SK-N-SH (cell line): ENCODE results near the gene ADK.

ENCODE experiments used
- CHD2 ChIP-seq: fragments of 150-350 bp; IDR thresholded peaks from 2 replicates; pipeline ENCODE4 v1.6.1; 2018; ENCODE audit warnings: low read length; ENCODE audit not compliant: partially characterized antibody
- ELF1 ChIP-seq: IDR thresholded peaks from 2 replicates; pipeline ENCODE4 v1.4.0; 2012
- JUND ChIP-seq: IDR thresholded peaks from 2 replicates; pipeline ENCODE4 v1.4.0; 2012
- MEF2A ChIP-seq: IDR thresholded peaks from 2 replicates; pipeline ENCODE4 v1.4.0; 2012; ENCODE audit warnings: low read depth, borderline replicate concordance
- MXI1 ChIP-seq: IDR thresholded peaks from 2 replicates; pipeline ENCODE4 v1.6.1; 2012; ENCODE audit warnings: mild to moderate bottlenecking, low read depth, low read length, improper control_type of control experiment
- POLR2AphosphoS5 ChIP-seq: IDR thresholded peaks from 2 replicates; pipeline ENCODE4 v1.6.1; 2012; ENCODE audit warnings: low read depth, low read length
- RAD21 ChIP-seq: IDR thresholded peaks from 2 replicates; pipeline ENCODE4 v1.6.1; 2012; ENCODE audit warnings: mild to moderate bottlenecking, low read length
- RFX5 ChIP-seq: IDR thresholded peaks from 2 replicates; pipeline ENCODE4 v1.6.1; 2012; ENCODE audit warnings: mild to moderate bottlenecking, improper control_type of control experiment, low read length
- SIN3A ChIP-seq: IDR thresholded peaks from 2 replicates; pipeline ENCODE4 v1.6.1; 2012; ENCODE audit warnings: low read depth, mild to moderate bottlenecking, low read length, moderate library complexity, borderline replicate concordance
- TAF1 ChIP-seq: IDR thresholded peaks from 2 replicates; pipeline ENCODE4 v1.6.1; 2012; ENCODE audit warnings: low read depth, mild to moderate bottlenecking, low read length, moderate library complexity, borderline replicate concordance
- TCF12 ChIP-seq: IDR thresholded peaks from 2 replicates; pipeline ENCODE4 v1.4.0; 2012
- TF ChIP-seq, protein P1 (sequence below): fragments of 200-600 bp; sonication (generic); IDR thresholded peaks from 2 replicates; pipeline ENCODE4 v1.6.1; 2017; ENCODE audit warnings: antibody characterized with exemption, mild to moderate bottlenecking, moderate library complexity
- TF ChIP-seq, protein P2 (sequence below): IDR thresholded peaks from 2 replicates; pipeline ENCODE4 v1.6.1; 2012; ENCODE audit warnings: mild to moderate bottlenecking, low read depth, low read length, moderate library complexity
- TF ChIP-seq, protein P3 (sequence below): IDR thresholded peaks from 2 replicates; pipeline ENCODE4 v1.4.0; 2012; ENCODE audit warnings: low read depth

- TF ChIP-seq, protein P1, sequence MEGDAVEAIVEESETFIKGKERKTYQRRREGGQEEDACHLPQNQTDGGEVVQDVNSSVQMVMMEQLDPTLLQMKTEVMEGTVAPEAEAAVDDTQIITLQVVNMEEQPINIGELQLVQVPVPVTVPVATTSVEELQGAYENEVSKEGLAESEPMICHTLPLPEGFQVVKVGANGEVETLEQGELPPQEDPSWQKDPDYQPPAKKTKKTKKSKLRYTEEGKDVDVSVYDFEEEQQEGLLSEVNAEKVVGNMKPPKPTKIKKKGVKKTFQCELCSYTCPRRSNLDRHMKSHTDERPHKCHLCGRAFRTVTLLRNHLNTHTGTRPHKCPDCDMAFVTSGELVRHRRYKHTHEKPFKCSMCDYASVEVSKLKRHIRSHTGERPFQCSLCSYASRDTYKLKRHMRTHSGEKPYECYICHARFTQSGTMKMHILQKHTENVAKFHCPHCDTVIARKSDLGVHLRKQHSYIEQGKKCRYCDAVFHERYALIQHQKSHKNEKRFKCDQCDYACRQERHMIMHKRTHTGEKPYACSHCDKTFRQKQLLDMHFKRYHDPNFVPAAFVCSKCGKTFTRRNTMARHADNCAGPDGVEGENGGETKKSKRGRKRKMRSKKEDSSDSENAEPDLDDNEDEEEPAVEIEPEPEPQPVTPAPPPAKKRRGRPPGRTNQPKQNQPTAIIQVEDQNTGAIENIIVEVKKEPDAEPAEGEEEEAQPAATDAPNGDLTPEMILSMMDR: no peak
- TF ChIP-seq CHD2 (no peak), RFX5 (no peak), ELF1 (no peak), MEF2A (no peak), MXI1 (no peak), TAF1 (no peak), JUND (no peak), SIN3A (no peak), TCF12 (no peak), POLR2AphosphoS5 (no peak), RAD21 (no peak)
- TF ChIP-seq, protein P2, sequence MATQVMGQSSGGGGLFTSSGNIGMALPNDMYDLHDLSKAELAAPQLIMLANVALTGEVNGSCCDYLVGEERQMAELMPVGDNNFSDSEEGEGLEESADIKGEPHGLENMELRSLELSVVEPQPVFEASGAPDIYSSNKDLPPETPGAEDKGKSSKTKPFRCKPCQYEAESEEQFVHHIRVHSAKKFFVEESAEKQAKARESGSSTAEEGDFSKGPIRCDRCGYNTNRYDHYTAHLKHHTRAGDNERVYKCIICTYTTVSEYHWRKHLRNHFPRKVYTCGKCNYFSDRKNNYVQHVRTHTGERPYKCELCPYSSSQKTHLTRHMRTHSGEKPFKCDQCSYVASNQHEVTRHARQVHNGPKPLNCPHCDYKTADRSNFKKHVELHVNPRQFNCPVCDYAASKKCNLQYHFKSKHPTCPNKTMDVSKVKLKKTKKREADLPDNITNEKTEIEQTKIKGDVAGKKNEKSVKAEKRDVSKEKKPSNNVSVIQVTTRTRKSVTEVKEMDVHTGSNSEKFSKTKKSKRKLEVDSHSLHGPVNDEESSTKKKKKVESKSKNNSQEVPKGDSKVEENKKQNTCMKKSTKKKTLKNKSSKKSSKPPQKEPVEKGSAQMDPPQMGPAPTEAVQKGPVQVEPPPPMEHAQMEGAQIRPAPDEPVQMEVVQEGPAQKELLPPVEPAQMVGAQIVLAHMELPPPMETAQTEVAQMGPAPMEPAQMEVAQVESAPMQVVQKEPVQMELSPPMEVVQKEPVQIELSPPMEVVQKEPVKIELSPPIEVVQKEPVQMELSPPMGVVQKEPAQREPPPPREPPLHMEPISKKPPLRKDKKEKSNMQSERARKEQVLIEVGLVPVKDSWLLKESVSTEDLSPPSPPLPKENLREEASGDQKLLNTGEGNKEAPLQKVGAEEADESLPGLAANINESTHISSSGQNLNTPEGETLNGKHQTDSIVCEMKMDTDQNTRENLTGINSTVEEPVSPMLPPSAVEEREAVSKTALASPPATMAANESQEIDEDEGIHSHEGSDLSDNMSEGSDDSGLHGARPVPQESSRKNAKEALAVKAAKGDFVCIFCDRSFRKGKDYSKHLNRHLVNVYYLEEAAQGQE: no peak
- TF ChIP-seq, protein P3, sequence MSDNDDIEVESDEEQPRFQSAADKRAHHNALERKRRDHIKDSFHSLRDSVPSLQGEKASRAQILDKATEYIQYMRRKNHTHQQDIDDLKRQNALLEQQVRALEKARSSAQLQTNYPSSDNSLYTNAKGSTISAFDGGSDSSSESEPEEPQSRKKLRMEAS: no peak
Measured at GRCh38 chr10:74530981-74531380, 380.0 kb downstream of the ADK start.
